ENCODE results near the gene PCSK6. TPM values are rescaled to one million over a fixed set of nuclear protein-coding genes. Genes with fewer than 3 reads are reported as not detected.
A peak's percentile ranks its signal among the peaks of the same experiment; 100 is the strongest.
"Not testable (repeated sequence)": the region's sequence is repeated elsewhere in the genome, so short reads cannot be mapped to it uniquely, and the experiment has no call there.

PCSK6 gene
- total and polyA plus RNA-seq, 5 experiments from 2014 or later: 0.04 to 6.7 (median 1.3) TPM

DNA sequence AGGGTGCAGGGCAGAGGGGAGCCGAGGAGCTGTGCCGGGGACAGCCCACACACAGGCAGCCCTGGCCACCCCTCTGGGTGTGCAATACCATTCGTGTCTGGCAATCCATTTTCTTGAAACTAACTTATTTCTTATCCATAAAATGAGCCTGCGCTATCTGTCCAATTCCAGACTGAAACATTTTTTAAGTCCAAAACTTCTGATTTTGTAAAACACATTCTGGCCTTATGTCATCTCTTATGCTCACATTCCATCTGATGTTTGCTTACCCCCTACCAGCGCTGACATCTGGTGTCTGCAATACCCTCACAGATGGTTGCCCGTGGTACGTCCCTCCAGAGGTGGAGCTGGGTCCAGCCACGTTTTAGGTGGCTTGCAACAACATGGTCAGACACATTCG lies 31.8 kb downstream of the PCSK6 start:
- Mint-ChIP-seq H3K4me1 (peaks cover 0 to 12% (median 4%) of the 10 kb centered on the region in 4 donors), H3K36me3 (no peaks in the 10 kb centered on the region), H3K27ac (no peak overlapping the region), H3K9me3 (peaks cover 0 to 1% (median 0%) of the 10 kb centered on the region in 9 donors), H3K27me3 (peaks cover 5 to 39% (median 22%) of the 10 kb centered on the region in 5 donors), H3K4me3 (no peak overlapping the region)
- ATAC-seq (no peak), DNase-seq (no peak)
- POLR2A ChIA-PET: no interaction called here

DNA sequence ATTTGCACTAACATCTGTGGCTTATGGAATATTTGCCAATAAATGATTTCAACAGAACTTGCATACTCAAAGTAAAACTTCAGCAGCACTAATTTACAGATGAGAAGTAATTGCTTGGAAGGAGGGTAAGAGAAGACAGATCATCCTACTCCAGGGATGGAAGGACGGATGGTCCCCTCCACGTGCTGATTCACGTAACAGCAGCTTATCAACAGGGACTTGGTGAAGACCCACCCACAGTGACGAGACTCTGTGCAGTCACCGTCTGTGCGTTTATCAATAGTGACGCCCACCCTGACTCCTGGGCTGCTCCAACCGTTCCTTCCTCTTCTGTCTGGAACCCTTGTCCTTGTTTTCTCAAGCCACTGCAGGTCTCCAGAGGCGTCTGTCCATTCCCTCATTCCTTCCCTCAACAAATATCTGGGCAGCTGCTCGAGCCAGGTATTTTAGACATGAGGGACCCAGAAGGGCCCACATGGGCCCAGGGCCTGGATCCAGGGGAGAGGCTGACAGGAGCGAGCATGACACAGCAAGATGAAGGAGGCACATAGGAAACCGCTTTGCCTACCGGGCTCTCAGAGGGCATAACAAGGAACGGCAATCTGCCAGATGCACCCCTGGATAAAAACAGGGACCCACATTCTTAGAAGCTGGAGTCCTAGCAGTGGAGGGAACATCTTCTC lies 33.3 kb downstream of the PCSK6 start:
- Mint-ChIP-seq H3K36me3 (no peaks in the 10 kb centered on the region), H3K9me3 (peaks cover 0 to 1% (median 0%) of the 10 kb centered on the region in 9 donors), H3K4me1 (peaks cover 0 to 14% (median 9%) of the 10 kb centered on the region in 4 donors), H3K4me3 (no peak overlapping the region), H3K27me3 (peaks cover 13 to 54% (median 27%) of the 10 kb centered on the region in 5 donors), H3K27ac (no peak overlapping the region)
- POLR2A ChIA-PET: no interaction called here
- DNase-seq (no peak), ATAC-seq (no peak)

DNA sequence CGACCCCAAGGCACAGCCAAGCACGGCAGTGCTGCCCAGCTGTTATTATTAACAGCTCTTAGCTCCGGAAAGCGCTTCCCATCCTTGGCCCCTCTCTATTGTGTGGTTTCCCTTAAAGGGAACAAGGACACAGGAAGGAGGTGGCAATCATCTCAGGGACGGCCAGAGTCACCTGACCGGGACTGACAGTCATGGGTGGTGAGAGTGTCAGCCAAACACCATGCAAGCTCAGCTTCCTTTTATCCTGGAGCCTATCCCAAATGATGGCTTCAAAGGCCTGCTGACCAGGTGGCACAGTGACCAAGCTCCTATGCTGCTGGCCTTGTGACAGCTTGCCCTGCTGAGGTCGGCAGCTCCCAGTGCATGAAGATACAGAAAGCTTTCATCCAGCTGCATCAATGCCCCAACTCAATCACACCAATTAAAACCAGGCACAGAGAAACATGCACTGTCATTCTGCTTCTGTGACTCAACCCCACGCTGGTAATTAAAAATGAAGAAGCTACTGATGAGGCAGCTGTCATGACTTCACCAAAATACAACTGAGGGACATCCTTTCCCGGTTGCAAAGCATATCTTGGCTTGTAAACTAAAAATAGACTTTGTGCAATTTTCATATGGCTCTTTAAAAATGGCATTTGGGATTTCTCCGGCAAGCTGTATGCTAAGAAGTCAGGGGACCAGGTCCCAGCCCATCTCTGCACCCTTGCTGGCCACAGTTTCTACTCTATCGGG lies 34.0 kb downstream of the PCSK6 start:
- DNase-seq (no peak), ATAC-seq (no peak)
- peaks cover 0 to 17% (median 7%) of the 10 kb centered on the region in 4 donors for H3K4me1 Mint-ChIP-seq
- H3K4me3 Mint-ChIP-seq: no peak overlapping the region
- no peak overlapping the region for H3K27ac Mint-ChIP-seq
- no peaks in the 10 kb centered on the region for H3K36me3 Mint-ChIP-seq
- H3K9me3 Mint-ChIP-seq: peaks cover 0 to 1% (median 0%) of the 10 kb centered on the region in 9 donors
- peaks cover 15 to 59% (median 29%) of the 10 kb centered on the region in 5 donors for H3K27me3 Mint-ChIP-seq
- POLR2A ChIA-PET: no interaction called here

- H3K36me3 Mint-ChIP-seq, H3K27ac Mint-ChIP-seq, ATAC-seq, H3K9me3 Mint-ChIP-seq, H3K4me3 Mint-ChIP-seq, POLR2A ChIA-PET, DNase-seq: not testable (repeated sequence)
- Mint-ChIP-seq H3K4me1 (peaks cover 0 to 17% (median 4%) of the 10 kb centered on the region in 4 donors), H3K27me3 (peaks cover 18 to 59% (median 31%) of the 10 kb centered on the region in 5 donors)
Observed at GRCh38 chr15:101454781-101455180, 34.7 kb downstream of the PCSK6 start.

GRCh38 chr15:101454365-101454764 lies 35.1 kb downstream of the PCSK6 start:
- H3K4me3 Mint-ChIP-seq: no peak overlapping the region

DNA sequence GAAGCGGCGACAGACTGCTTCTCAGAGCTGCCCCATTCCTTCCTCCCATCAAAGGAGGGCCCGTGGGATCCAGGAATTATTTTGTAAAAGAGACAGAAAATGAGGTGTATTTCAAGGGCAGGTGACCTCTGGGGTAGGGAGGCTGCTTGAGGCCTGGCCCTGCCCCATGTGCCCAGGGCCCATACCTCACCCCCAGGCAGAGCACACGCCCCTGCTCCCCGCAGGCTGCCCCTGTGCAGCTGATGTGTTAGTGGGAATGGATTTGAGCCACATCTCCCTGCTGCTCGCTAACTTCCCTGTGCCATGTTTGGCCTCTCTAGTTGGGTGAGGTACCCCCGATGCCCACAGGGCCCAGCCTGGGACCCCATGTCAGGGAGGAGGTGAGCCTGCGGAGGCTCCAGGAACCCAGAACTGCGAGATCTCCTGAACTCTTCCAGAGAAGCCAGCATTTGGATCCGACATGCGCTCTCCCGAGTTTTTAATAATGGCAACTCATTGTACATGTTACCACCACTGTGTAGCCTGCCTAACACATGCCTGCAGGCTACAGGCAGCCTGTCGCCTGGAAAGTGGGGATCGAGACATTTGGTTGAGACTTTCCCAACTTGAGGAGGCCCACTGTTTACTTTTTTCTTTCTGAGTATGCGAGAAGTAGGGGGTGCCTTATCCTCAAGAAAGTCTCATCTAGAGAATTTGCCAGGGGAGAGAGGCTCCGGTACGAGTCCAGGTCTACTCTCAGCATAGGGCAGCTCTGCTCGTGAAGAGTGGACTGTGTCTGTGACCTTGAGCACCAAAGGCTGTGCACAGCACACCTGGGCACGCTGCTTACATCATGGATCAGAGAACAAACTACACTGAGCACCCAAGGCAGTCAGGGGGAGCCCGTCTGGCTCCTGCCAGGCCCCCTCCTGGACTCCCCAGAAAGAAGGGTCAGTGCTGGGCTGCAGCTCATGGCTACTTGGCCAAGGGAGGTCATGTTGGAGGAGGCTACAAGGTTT lies 36.1 kb downstream of the PCSK6 start:
- Mint-ChIP-seq H3K36me3 (no peaks in the 10 kb centered on the region), H3K4me3 (no peak overlapping the region), H3K9me3 (no peaks in the 10 kb centered on the region), H3K27me3 (peaks cover 18 to 46% (median 30%) of the 10 kb centered on the region in 5 donors), H3K4me1 (peaks cover 0 to 17% (median 4%) of the 10 kb centered on the region in 4 donors), H3K27ac (peak overlapping the region in 1 of 10 donors; percentile 37)
- DNase-seq (no peak), ATAC-seq (no peak)
- POLR2A ChIA-PET: no interaction called here

More at GRCh38 chr15:101454365-101454764, 35.1 kb downstream of the PCSK6 start:
- POLR2A ChIA-PET: no interaction called here
- no peak for ATAC-seq
- no peaks in the 10 kb centered on the region for H3K36me3 Mint-ChIP-seq
- DNase-seq: no peak
- peaks cover 0 to 17% (median 4%) of the 10 kb centered on the region in 4 donors for H3K4me1 Mint-ChIP-seq
- no peak overlapping the region for H3K27ac Mint-ChIP-seq
- peaks cover 18 to 55% (median 31%) of the 10 kb centered on the region in 5 donors for H3K27me3 Mint-ChIP-seq
- no peaks in the 10 kb centered on the region for H3K9me3 Mint-ChIP-seq

GRCh38 chr15:101452572-101452971 lies 36.9 kb downstream of the PCSK6 start:
- POLR2A ChIA-PET: no interaction called here
- Mint-ChIP-seq H3K27me3 (peaks cover 21 to 52% (median 30%) of the 10 kb centered on the region in 5 donors), H3K36me3 (no peaks in the 10 kb centered on the region), H3K4me1 (peaks cover 0 to 17% (median 3%) of the 10 kb centered on the region in 4 donors), H3K4me3 (no peak overlapping the region), H3K9me3 (no peaks in the 10 kb centered on the region), H3K27ac (no peak overlapping the region)
- ATAC-seq (no peak), DNase-seq (no peak)

GRCh38 chr15:101451846-101452245 lies 37.7 kb downstream of the PCSK6 start:
- ATAC-seq (no peak), DNase-seq (no peak)
- H3K4me1 Mint-ChIP-seq: peaks cover 0 to 17% (median 3%) of the 10 kb centered on the region in 4 donors
- H3K36me3 Mint-ChIP-seq: no peaks in the 10 kb centered on the region
- H3K27me3 Mint-ChIP-seq: peaks cover 21 to 54% (median 30%) of the 10 kb centered on the region in 5 donors
- H3K9me3 Mint-ChIP-seq: no peaks in the 10 kb centered on the region
- H3K27ac Mint-ChIP-seq: no peak overlapping the region
- peak overlapping the region in 2 of 10 donors; percentile 11 to 32 for H3K4me3 Mint-ChIP-seq
- POLR2A ChIA-PET: no interaction called here

DNA sequence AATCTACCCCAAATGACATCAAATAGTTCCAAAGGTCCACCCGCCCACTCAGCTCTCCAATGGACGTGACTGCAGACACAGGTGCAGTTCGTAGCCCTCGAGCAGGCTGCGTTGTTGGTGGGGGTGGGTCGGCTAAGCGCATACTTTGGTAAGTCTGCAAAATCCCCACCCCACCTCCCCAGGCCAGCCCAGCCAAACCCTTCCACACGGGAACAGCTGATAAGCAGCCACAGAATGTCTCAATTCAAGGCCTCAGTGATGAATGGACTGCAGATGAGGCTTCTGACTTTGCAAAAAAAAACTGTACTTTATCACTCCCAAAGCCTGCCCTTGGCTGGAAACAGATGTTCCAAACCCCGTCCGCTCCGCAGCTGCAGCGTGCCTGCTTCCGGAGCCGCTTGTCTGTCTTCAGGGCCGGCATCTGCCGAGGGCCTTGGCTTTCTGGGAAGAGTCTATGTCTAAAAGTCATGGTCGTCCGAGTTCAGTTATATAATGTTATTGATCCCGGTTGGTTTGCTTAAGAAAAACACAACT lies 38.2 kb downstream of the PCSK6 start:
- H3K27ac Mint-ChIP-seq: no peak overlapping the region
- POLR2A ChIA-PET: no interaction called here
- no peak for ATAC-seq
- H3K4me1 Mint-ChIP-seq: peaks cover 0 to 17% (median 3%) of the 10 kb centered on the region in 4 donors
- peak overlapping the region in 5 of 10 donors; percentile 6 to 38 (median 22) for H3K4me3 Mint-ChIP-seq
- peaks cover 21 to 54% (median 28%) of the 10 kb centered on the region in 5 donors for H3K27me3 Mint-ChIP-seq
- no peaks in the 10 kb centered on the region for H3K9me3 Mint-ChIP-seq
- no peak for DNase-seq
- no peaks in the 10 kb centered on the region for H3K36me3 Mint-ChIP-seq

DNA sequence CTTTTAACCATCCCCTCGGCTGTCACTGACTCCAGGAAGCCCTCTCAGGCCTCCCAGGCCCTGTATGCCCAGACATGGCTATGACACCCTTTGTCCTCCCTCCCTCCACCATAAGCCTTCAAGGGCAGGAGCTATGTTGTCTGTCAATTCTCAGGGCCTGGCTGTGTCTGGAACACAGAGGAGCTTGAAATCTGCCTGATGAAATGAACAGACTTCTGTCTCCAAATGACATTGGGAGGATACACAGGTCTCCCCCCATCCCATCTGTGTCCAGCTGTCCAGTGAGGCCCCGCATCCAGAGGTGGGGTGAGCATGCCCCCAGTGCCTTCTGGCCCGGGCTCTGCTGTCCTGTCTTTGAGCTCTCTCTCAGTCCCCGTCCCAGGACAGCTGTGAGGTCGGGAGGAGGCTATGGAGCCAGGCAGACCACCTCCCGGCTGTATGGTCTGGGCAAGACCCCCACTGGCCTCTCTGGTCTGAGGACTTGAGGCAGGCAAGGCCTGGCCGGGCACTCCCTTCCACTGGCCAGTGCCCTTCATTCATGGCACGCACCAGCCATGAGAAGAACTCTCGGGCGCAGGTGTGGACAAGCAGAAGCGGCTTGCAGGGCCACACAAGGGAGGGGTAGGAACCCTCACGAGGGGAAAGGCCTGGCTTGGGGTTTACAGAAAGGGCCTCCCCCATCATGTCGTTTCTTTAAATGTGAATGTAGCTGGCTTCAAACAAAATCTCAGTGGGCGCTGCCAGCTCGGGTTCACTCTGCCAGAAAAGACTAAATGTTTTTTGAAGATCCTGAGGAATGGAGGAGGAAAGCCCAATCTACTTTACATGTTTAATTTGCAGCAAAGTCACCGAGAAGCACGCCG lies 38.9 kb downstream of the PCSK6 start:
- peaks cover 0 to 2% (median 0%) of the 10 kb centered on the region in 9 donors for H3K9me3 Mint-ChIP-seq
- H3K27ac Mint-ChIP-seq: no peak overlapping the region
- H3K4me1 Mint-ChIP-seq: peaks cover 0 to 17% (median 3%) of the 10 kb centered on the region in 4 donors
- peaks cover 21 to 54% (median 28%) of the 10 kb centered on the region in 5 donors for H3K27me3 Mint-ChIP-seq
- ATAC-seq (no peak), DNase-seq (no peak)
- H3K4me3 Mint-ChIP-seq: no peak overlapping the region
- POLR2A ChIA-PET: no interaction called here
- H3K36me3 Mint-ChIP-seq: no peaks in the 10 kb centered on the region

Data from naive thymus-derived CD8-positive, alpha-beta T cell (primary cell).